ENCODE results near the gene SERPINB3. TPM values are rescaled to one million over a fixed set of nuclear protein-coding genes. Genes with fewer than 3 reads are reported as not detected.

The SERPINB3 gene
- total RNA-seq, 1 donor from 2014 or later: not detected

DNA sequence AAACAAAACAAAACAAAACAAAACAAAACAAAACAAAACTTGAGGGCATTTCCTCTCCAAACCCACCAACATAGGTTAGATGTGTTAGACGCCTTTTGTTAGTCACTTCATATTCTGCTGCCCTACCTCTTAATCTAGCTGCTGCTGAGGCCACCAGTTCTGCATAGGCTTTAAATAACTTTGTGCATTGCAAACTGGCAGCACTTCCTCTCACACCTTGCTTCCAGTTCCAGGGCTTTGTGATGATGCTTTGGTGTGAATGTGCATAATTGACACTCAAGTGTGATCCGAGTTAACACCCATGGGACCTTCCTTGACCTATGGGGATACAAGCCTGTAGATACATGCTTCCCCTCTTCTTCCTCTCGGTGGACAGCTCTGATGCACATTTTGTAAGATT, 38.8 kb upstream of the SERPINB3 start:
- DNase-seq (ENCODE audit: low spot score): no peak
- no peak for TF ChIP-seq CTCF (IDR thresholded peaks at IDR 0.05)
- no peak overlapping the region for H3K4me3 Mint-ChIP-seq (ENCODE audit: unreplicated experiment)
- H3K27me3 Mint-ChIP-seq (ENCODE audit: low read depth): peaks cover 4% of the 10 kb centered on the region
- no peaks in the 10 kb centered on the region for H3K4me1 Mint-ChIP-seq (ENCODE audit: low read depth)
- H3K27ac Mint-ChIP-seq (ENCODE audit: unreplicated experiment): no peak overlapping the region
- H3K36me3 Mint-ChIP-seq (ENCODE audit: low read depth): no peaks in the 10 kb centered on the region
- no peaks in the 10 kb centered on the region for H3K9me3 Mint-ChIP-seq (ENCODE audit: low read depth)

- Mint-ChIP-seq H3K36me3 (ENCODE audit: low read depth) (no peaks in the 10 kb centered on the region), H3K27ac (ENCODE audit: unreplicated experiment) (no peak overlapping the region), H3K4me1 (ENCODE audit: low read depth) (no peaks in the 10 kb centered on the region), H3K9me3 (ENCODE audit: low read depth) (peaks cover 9% of the 10 kb centered on the region), H3K27me3 (ENCODE audit: low read depth) (peaks cover 4% of the 10 kb centered on the region), H3K4me3 (ENCODE audit: unreplicated experiment) (no peak overlapping the region)
- TF ChIP-seq CTCF (IDR thresholded peaks at IDR 0.05): no peak
- no peak for DNase-seq (ENCODE audit: low spot score)
Observed at GRCh38 chr18:63697097-63697660, 35.5 kb upstream of the SERPINB3 start.

DNA sequence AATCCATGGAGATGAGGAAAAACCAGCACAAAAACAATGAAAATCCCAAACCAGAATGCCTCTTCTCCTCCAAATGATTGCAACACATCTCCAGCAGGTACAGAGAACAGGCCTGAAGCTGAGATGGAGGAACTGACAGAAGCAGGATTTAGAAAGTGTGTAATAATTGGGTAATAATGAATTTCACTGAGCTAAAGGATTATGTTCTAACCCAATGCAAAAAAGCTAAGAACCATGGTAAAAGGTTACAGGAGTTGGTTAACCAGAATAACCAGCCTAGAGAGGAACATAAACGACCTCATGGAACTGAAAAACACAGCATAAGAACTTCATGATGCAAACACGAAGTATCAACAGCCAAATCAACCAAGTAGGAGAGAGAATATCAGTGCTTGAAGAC, 27.4 kb upstream of the SERPINB3 start:
- Mint-ChIP-seq H3K27me3 (ENCODE audit: low read depth) (peaks cover 12% of the 10 kb centered on the region), H3K4me3 (ENCODE audit: unreplicated experiment) (no peak overlapping the region), H3K9me3 (ENCODE audit: low read depth) (peaks cover 22% of the 10 kb centered on the region), H3K27ac (ENCODE audit: unreplicated experiment) (no peak overlapping the region), H3K4me1 (ENCODE audit: low read depth) (no peaks in the 10 kb centered on the region), H3K36me3 (ENCODE audit: low read depth) (peaks cover 5% of the 10 kb centered on the region)
- TF ChIP-seq CTCF (IDR thresholded peaks at IDR 0.05): no peak
- no peak for DNase-seq (ENCODE audit: low spot score)

DNA sequence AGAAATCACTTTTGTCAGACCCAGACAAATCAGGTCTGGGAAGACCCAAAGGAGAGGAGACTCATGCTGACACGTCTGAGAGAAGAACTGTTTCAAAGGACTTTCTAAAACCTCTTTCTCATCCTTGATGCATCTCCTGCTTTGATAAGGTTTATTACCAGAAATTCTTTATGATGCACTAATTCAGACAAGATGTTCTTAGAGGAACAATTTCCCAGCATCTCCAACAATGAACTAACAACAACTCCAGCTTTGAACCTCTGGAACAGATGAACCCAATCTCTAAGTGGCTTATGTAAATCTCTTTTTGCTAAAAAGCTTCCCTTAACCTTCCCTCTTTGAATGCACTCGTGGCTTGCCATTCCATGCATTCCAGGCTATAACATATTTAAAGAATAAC, 25.2 kb upstream of the SERPINB3 start:
- Mint-ChIP-seq H3K27ac (ENCODE audit: unreplicated experiment) (no peak overlapping the region), H3K9me3 (ENCODE audit: low read depth) (peaks cover 13% of the 10 kb centered on the region), H3K4me3 (ENCODE audit: unreplicated experiment) (no peak overlapping the region), H3K4me1 (ENCODE audit: low read depth) (peaks cover 8% of the 10 kb centered on the region), H3K27me3 (ENCODE audit: low read depth) (peaks cover 12% of the 10 kb centered on the region), H3K36me3 (ENCODE audit: low read depth) (peaks cover 5% of the 10 kb centered on the region)
- DNase-seq (ENCODE audit: low spot score): no peak
- no peak for TF ChIP-seq CTCF (IDR thresholded peaks at IDR 0.05)

- Mint-ChIP-seq H3K27ac (ENCODE audit: unreplicated experiment) (no peak overlapping the region), H3K4me1 (ENCODE audit: low read depth) (peaks cover 8% of the 10 kb centered on the region), H3K27me3 (ENCODE audit: low read depth) (peaks cover 6% of the 10 kb centered on the region), H3K4me3 (ENCODE audit: unreplicated experiment) (no peak overlapping the region), H3K9me3 (ENCODE audit: low read depth) (no peaks in the 10 kb centered on the region), H3K36me3 (ENCODE audit: low read depth) (no peaks in the 10 kb centered on the region)
- TF ChIP-seq CTCF (IDR thresholded peaks at IDR 0.05): no peak
- no peak for DNase-seq (ENCODE audit: low spot score)
Observed at GRCh38 chr18:63684718-63685117, 23.0 kb upstream of the SERPINB3 start.
